OCI-LY3 (cell line): ENCODE data around the gene FBXO48.

Source experiments
- EZH2phosphoT487 ChIP-seq: fragments of 200-600 bp; shearing (Covaris generic); IDR thresholded peaks from 2 replicates; pipeline ENCODE4 v1.6.1; 2018; ENCODE audit warnings: antibody characterized with exemption, mixed run types, low read depth
- TF ChIP-seq, protein P1 (sequence below): fragments of 200-600, 300-600 bp; sonication (generic); IDR thresholded peaks from 2 replicates; pipeline ENCODE4 v1.5.1; 2014; ENCODE audit warnings: antibody characterized with exemption, low read length, low read depth

DNA sequence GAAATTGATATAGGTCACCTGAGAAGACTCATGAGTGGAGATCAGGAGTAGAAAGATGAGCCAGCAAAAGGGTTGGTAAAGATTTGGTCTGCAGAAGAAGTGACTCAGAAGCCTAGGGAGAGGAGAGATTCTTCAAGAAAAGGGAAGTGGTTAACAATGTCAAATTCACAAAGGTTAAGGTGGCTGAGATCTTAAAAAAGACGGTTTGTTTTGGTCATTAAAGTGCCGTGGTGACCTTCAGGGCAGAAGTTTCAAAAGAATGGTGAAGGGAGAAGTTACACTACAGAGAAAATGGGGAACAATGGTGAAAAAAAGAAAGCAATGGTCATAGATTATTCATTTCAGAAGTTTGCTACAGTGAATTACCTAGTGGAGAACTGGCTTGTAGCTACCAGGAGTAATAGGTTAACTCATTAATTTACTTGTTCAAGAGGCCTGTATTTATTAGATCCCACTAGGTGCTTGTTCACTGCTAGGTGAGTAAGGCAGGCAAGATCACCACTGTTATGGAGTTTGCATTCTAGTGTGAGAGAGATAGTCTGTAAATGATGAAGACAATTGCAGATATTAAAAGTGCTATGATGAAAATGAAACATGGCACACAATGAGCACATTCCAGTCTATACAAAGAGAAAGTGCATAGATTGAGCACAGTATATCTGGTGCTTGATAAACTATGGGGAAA, 43.0 kb downstream of the FBXO48 start:
- TF ChIP-seq, protein P1, sequence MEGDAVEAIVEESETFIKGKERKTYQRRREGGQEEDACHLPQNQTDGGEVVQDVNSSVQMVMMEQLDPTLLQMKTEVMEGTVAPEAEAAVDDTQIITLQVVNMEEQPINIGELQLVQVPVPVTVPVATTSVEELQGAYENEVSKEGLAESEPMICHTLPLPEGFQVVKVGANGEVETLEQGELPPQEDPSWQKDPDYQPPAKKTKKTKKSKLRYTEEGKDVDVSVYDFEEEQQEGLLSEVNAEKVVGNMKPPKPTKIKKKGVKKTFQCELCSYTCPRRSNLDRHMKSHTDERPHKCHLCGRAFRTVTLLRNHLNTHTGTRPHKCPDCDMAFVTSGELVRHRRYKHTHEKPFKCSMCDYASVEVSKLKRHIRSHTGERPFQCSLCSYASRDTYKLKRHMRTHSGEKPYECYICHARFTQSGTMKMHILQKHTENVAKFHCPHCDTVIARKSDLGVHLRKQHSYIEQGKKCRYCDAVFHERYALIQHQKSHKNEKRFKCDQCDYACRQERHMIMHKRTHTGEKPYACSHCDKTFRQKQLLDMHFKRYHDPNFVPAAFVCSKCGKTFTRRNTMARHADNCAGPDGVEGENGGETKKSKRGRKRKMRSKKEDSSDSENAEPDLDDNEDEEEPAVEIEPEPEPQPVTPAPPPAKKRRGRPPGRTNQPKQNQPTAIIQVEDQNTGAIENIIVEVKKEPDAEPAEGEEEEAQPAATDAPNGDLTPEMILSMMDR: no peak
- TF ChIP-seq EZH2phosphoT487: no peak
